Measurements from ENCODE around the gene SLC6A4.
"Not testable (repeated sequence)": the region's sequence is repeated elsewhere in the genome, so short reads cannot be mapped to it uniquely, and the experiment has no call there.

The SLC6A4 gene

DNA sequence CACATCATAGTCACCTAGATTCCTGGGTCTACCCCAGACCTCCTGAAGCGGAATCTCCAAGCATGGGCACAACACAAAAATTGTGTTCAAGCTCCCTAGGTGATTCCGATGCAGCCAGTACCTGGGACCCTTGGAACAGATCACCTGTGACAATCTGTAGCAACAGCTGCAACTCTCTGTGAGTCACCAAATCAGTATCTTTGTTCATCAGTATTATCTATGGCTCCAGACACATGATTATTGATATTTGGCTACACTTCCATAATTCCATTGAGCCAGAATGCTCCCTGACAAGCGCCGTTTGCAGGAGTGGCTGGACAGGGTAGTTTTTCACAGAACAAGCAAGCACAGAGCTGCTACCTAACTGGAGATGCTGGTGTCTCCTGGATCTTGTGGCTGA lies 16.2 kb downstream of the SLC6A4 start:
- DNase-seq (ENCODE audit: low spot score) = no peak

GRCh38 chr17:30218799-30219198 lies 16.7 kb downstream of the SLC6A4 start:
- DNase-seq (ENCODE audit: low spot score) = no peak

DNA sequence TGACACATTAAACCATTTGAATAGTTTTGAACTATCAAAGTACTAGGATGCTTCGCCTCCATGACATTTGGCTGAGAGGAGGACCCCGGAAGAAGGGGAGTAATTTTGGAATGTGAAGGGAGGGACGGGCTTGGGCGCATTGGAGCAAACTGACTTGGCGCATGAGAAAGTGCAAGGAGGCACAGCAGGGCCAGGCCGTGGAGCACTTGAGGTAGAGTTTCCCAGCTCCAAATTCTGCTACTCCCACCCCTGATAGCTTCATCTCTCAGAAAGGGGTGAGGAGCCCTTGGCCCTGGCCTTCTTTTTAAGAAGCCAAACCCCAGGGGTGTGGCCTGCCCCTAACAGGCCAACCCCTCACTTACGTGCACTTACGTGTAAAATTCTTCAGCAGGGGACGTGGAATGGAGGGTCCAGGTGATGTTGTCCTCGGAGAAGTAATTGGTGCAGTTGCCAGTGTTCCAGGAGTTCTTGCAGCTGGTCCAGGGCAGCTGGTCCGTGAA lies 17.7 kb downstream of the SLC6A4 start:
- no peak for DNase-seq (ENCODE audit: low spot score)

- no peak for DNase-seq (ENCODE audit: low spot score)
Observed at GRCh38 chr17:30217054-30217453, 18.4 kb downstream of the SLC6A4 start.

GRCh38 chr17:30212750-30213149 lies 22.7 kb downstream of the SLC6A4 start:
- DNase-seq (ENCODE audit: low spot score) = peak; percentile 24

DNA sequence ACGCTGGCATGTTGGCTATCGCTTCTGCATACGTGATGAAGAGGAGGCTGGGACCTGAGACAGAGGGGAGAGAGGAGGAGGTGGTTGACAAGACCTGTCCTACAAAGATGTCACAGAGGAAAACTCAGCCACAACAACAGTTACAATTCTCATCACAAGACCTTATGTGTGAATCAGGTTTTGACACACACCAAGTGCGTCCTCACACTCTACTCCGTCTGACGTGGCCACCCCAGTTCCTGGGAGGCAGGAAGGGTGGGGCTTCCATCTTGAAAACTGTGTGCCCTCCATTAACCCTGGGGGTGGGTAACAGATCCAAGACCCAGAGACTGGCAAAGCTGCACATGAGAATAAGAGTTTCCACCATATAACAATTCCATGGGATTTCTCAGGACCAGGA lies 24.1 kb downstream of the SLC6A4 start:
- no peak for DNase-seq (ENCODE audit: low spot score)

- no peak for DNase-seq (ENCODE audit: low spot score)
Observed at GRCh38 chr17:30210901-30211300, 24.6 kb downstream of the SLC6A4 start.

DNA sequence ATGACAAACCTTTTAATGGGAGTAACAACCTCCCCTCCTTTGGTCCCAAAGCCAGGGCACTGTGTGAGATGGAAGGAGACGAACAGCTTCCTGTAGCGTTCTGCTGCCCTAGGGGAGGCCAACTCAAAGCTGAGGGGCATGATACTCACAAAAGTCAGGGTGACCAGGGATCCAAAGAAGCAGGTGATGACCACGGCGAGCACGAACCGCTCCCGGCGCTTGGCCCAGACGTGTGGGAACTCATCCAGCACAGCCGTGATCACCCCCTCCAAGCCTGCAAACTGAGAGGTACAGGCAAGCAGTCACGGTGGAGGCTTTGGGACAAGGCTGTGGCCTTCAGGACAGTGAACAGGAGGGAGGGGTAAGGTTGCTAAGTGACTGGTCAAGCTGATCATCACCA lies 25.1 kb downstream of the SLC6A4 start:
- DNase-seq (ENCODE audit: low spot score) = no peak

DNA sequence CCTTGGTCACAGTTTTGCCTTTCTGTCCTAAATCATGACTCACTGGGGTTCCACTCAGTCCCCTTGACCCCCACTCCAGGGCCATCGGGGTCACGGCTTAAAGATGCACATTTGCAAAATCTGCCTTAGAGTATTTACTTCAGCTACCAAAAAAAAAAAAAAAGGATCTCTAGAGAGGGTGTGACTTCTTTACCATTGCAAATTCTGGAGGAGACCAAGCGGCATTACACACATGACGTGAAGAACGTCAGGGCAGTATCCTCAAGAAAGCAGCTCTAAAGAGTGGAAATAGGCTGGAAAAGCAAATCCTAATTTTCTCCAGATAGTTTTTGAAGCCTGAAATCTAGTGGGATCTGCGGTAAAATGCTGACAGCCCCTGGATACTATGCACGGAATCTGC lies 25.6 kb downstream of the SLC6A4 start:
- no peak for DNase-seq (ENCODE audit: low spot score)

- no peak for DNase-seq (ENCODE audit: low spot score)
Observed at GRCh38 chr17:30208214-30208613, 27.3 kb downstream of the SLC6A4 start.

DNA sequence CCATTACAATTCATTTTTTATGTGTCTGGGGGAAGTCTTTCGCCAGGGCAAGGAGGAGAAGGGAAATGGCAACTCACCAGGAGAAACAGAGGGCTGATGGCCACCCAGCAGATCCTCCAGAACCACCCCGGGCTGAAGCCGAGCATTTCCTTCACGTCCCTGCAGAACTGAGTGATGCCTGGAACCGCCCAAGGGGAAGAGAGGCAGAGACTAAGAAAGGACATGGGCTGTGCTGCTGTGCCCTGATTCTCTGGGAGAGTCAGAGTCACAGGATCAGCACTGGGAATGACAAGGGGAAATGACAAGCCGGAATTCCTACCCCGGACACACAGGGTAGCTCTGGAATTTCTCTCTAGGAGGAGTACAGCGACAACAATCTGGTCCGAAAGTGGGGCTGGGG lies 27.8 kb downstream of the SLC6A4 start:
- DNase-seq (ENCODE audit: low spot score) = no peak

- no peak for DNase-seq (ENCODE audit: low spot score)
Observed at GRCh38 chr17:30203471-30203981, 32.0 kb downstream of the SLC6A4 start.

DNA sequence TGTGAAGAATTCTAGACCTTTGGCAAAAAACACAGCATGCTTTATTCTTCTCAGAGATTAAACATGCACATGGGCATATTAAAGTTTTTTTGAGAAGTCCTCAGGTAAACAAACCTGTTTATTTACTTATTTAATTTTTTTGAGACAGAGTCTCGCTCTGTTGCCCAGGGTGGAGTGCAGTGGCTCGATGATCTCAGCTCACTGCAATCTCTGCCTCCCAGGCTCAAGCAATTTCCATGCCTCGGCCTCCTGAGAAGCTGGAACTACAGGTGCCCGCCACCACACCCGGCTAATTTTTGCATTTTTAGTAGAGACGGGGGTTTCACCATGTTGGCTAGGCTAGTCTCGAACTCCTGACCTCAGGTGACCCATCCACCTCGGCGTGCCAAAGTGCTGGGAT lies 34.8 kb downstream of the SLC6A4 start:
- DNase-seq (ENCODE audit: low spot score) = not testable (repeated sequence)

DNA sequence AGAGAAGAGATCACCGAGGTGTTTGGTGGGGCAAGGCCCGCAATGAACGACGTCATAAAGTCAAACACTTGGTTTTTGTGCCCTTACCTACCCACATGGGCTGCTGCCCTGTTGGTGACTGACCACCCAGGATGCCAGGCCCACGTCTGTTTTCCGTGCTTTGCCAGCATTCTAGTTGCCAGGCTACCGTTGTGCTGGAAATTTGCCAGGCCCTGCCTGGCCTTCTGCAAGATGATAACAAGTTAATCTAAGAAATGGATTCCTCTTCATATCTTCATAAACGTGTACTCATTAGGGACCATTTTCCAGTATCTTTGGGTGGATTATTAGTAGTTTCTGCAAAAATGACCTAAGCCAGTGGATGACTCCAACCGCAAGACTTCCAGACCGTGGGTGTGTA lies 35.4 kb downstream of the SLC6A4 start:
- DNase-seq (ENCODE audit: low spot score) = no peak

DNA sequence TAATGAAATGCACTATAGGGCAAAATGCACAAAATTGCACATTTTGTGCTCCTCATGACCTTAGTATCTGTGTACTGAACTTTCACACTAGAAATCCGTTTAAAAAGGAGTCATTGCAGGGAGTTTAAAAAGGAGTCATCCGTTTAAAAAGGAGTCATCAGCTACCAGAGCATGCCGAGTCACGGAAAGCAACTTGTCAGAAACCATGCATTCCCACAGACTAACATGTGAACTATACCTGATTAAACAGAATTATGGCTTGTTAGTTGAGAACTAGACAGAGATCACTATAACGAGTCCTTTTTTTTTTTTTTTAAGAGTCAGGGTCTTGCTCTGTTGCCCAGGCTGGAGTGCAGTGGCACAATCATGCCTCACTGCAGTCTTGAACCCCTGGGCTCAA lies 35.9 kb downstream of the SLC6A4 start:
- no peak for DNase-seq (ENCODE audit: low spot score)

DNA sequence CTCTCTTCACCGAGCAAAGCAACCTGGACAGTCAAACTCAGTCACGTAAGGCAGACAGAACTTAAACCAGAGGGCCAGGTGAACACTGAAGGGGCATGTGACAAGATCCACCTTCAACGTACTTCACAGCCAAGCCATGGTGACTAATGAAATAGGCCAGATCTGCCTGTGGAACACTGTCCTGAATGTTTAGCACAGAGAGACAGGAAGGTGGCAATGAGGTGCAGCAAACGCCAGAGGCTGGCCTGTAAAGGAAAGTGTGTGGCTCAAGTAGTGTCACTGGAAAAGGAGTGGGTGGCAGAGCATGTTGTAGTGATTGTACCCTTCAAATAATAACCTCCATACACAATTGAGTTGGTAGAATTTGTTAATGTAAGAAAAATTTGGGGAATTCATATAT lies 38.1 kb downstream of the SLC6A4 start:
- no peak for DNase-seq (ENCODE audit: low spot score)

DNA sequence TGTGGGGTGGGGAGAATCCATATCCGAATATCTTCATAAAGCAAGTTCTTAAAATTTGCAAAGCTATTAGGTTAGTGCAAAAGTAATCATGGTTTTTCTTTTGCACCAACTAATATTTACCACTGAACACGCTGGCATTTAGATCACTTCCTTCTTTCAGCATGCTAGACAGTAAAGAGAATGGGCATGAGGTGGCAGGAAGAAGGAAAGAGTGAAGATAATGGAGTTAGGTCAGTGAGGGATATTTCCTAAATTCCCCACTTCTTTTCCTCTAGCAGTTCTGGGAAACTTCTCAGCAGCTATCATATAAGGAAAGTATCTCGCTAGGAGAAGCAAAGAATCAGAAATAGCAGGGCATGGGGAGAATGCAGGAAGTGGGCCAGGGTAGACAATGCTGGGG lies 39.0 kb downstream of the SLC6A4 start:
- DNase-seq (ENCODE audit: low spot score) = no peak

DNA sequence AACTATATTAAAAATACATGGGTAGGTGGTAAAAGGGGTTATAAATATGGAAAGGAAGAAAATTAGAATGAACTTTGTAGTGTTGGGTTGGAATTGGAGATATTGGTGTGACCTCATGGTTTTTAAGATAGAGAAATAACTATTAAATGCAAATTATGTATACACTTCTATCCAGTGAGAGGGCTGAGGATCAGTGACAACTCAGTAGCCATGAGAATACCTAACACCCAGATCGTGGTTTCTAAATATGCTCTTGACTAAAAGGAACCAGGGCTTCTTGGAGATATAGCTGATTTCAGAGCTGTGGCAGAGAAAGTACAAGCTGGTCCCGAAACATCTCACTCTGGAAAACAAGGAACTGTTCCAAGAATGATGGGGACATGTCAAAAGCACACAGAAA lies 44.4 kb downstream of the SLC6A4 start:
- no peak for DNase-seq (ENCODE audit: low spot score)

GRCh38 chr17:30188211-30188939 lies 47.1 kb downstream of the SLC6A4 start:
- no peak for DNase-seq (ENCODE audit: low spot score)

DNA sequence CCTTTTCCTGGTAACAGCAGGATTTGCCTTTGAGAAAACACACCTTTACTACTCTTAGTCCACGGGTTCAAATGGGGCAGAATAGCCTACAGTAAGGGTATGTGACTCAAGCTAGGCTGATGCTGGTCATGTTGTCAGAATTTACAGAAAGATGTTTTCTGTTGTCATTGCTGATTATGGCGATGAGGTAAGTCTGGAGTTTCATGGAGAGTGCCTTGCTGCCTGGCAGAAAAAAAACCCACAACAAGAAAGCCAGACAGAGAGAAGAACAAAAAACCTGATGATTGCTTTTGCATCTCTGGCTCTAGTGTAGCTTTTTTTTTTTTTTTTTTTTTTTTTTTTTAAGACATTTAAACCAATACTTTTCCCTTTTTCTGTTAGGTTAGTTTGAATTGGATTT lies 47.9 kb downstream of the SLC6A4 start:
- no peak for DNase-seq (ENCODE audit: low spot score)

DNA sequence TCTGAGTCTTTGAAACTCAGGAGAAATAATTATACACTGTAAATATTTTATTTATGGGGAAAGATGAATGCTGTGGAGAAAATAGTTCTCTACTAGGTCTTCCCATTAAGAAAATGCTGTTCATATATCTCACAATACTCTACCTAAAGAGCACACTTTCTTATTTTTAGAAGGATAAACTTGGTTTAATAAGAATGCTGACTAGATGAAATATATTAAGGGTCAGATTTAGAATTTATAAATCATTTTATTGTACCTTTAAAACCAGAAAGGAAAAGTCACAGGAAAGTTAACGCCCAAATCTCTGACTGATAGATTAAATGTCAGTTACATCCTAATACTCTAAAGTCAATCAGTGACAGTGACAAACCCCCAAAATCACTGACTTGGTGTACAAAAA lies 48.7 kb downstream of the SLC6A4 start:
- DNase-seq (ENCODE audit: low spot score) = no peak

GRCh38 chr17:30176855-30177254 lies 58.6 kb downstream of the SLC6A4 start:
- no peak for DNase-seq (ENCODE audit: low spot score)

DNA sequence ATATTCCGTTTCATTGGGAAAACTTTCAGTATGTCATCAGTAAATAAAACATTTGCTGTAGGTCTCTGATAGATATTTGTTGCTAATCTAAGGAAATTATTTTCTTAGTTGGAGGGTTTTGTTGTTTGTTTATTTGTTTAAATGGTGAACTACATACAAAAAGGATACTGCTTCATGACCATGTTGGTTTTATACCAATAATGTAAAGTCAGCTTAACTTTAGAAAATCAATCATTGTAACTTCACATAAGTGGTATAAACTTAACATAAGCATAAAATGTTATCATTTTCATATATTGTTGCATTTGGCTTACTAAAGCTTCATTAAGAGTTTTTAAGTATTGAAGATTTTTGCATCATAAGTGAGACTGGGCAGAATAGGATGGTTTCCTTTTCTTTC lies 60.9 kb downstream of the SLC6A4 start:
- no peak for DNase-seq (ENCODE audit: low spot score)

GRCh38 chr17:30173649-30174048 lies 61.8 kb downstream of the SLC6A4 start:
- DNase-seq (ENCODE audit: low spot score) = no peak
